DOHH2 (cell line): ENCODE data around the gene DAP.

Experiments
- H3F3A ChIP-seq: fragments of 200-600 bp; sonication (generic), shearing (Covaris generic); 2 replicates; pipeline ENCODE4 v1.6.0; 2016; ENCODE audit warnings: antibody characterized with exemption, mild to moderate bottlenecking; ENCODE audit not compliant: control insufficient read depth, insufficient read depth
- H3K27ac ChIP-seq: fragments of 200-600 bp; sonication (generic); 2 replicates; pipeline ENCODE4 v1.5.1; 2014; ENCODE audit warnings: low read depth, mild to moderate bottlenecking, low read length, moderate library complexity
- H3K27me3 ChIP-seq: fragments of 200-600 bp; sonication (generic); 2 replicates; pipeline ENCODE4 v1.6.1; 2014; ENCODE audit warnings: mild to moderate bottlenecking, low read length, mixed read lengths; ENCODE audit not compliant: control insufficient read depth
- H3K36me3 ChIP-seq: fragments of 200-600 bp; sonication (generic); 2 replicates; pipeline ENCODE4 v1.6.1; 2014; ENCODE audit warnings: mild to moderate bottlenecking, low read length, moderate library complexity, mixed read lengths; ENCODE audit not compliant: control insufficient read depth
- H3K4me1 ChIP-seq: fragments of 200-600 bp; sonication (generic); 2 replicates; pipeline ENCODE4 v1.6.1; 2014; ENCODE audit warnings: mild to moderate bottlenecking, low read length, mixed read lengths; ENCODE audit not compliant: control insufficient read depth
- H3K4me2 ChIP-seq: fragments of 200-600 bp; sonication (generic); 2 replicates; pipeline ENCODE4 v1.6.0; 2014; ENCODE audit warnings: mild to moderate bottlenecking, low read length, moderate library complexity
- H3K4me3 ChIP-seq: fragments of 200-600 bp; sonication (generic); 2 replicates; pipeline ENCODE4 v1.5.1; 2014; ENCODE audit warnings: mild to moderate bottlenecking, low read length, mixed read lengths
- H3K79me2 ChIP-seq: fragments of 200-600 bp; sonication (generic); 2 replicates; pipeline ENCODE4 v1.6.1; 2014; ENCODE audit warnings: mild to moderate bottlenecking, low read length, mixed read lengths; ENCODE audit not compliant: control insufficient read depth
- H3K9me2 ChIP-seq: fragments of 200-600 bp; sonication (generic); replicated peaks from 2 replicates; pipeline ENCODE4 v1.6.1; 2014; ENCODE audit warnings: mild to moderate bottlenecking, low read length, mixed read lengths; ENCODE audit not compliant: control insufficient read depth
- H3K9me3 ChIP-seq: fragments of 200-600 bp; sonication (generic); 2 replicates; pipeline ENCODE4 v1.6.1; 2014; ENCODE audit warnings: antibody characterized with exemption, low read length, mixed read lengths; ENCODE audit not compliant: control insufficient read depth, insufficient read depth
- H4K20me1 ChIP-seq: fragments of 200-600 bp; sonication (generic); 2 replicates; pipeline ENCODE4 v1.6.0; 2014; ENCODE audit warnings: low read depth, mild to moderate bottlenecking, antibody characterized with exemption, low read length, moderate library complexity; ENCODE audit not compliant: control insufficient read depth, insufficient read depth
- EZH2phosphoT487 ChIP-seq: fragments of 200-600 bp; sonication (generic); IDR thresholded peaks from 2 replicates; pipeline ENCODE4 v1.6.1; 2017; ENCODE audit warnings: borderline replicate concordance, mild to moderate bottlenecking, antibody characterized with exemption, low read length, moderate library complexity, mixed read lengths
- TF ChIP-seq, protein P1 (sequence below): fragments of 200-600 bp; sonication (generic); IDR thresholded peaks from one replicate; pipeline ENCODE4 v1.5.1; 2014; ENCODE audit warnings: antibody characterized with exemption, mild to moderate bottlenecking, low read depth, low read length; ENCODE audit not compliant: poor library complexity, severe bottlenecking

DAP gene

DNA sequence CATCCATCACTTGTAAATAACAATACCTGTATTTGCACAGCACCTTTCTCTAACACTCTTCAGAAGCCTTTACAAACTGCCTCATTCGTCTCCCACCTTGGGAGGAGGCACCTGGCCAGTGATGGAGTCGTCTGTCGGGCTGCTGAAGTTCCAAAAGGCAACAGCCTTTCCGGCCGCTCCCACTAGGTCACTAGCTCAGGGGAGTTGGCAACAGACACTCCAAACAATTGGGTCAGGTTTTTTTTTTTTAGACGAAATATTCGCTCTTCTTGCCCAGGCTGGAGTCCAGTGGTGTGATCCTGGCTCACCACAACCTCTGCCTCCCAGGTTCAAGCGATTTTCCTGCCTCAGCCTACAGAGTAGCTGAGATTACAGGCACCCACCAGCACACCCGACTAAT lies 4.0 kb downstream of the DAP start:
- Histone ChIP-seq H3K9me2 (no peaks in the 10 kb centered on the region), H4K20me1 (peaks cover 26% of the 10 kb centered on the region; the same call in 1 of the 2 replicates), H3F3A (peaks cover 11% of the 10 kb centered on the region), H3K27me3 (no peaks in the 10 kb centered on the region), H3K36me3 (peaks cover 69% of the 10 kb centered on the region), H3K9me3 (no peaks in the 10 kb centered on the region), H3K4me3 (0 out of 2 replicates have a peak overlapping the region, but pooled peaks have one; percentile 6), H3K4me1 (peaks cover 74% of the 10 kb centered on the region), H3K27ac (no peak overlapping the region), H3K4me2 (peak overlapping the region; percentile 32; the same call in 1 of the 2 replicates), H3K79me2 (peaks cover 89% of the 10 kb centered on the region)
- TF ChIP-seq, protein P1, sequence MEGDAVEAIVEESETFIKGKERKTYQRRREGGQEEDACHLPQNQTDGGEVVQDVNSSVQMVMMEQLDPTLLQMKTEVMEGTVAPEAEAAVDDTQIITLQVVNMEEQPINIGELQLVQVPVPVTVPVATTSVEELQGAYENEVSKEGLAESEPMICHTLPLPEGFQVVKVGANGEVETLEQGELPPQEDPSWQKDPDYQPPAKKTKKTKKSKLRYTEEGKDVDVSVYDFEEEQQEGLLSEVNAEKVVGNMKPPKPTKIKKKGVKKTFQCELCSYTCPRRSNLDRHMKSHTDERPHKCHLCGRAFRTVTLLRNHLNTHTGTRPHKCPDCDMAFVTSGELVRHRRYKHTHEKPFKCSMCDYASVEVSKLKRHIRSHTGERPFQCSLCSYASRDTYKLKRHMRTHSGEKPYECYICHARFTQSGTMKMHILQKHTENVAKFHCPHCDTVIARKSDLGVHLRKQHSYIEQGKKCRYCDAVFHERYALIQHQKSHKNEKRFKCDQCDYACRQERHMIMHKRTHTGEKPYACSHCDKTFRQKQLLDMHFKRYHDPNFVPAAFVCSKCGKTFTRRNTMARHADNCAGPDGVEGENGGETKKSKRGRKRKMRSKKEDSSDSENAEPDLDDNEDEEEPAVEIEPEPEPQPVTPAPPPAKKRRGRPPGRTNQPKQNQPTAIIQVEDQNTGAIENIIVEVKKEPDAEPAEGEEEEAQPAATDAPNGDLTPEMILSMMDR = no peak
- no peak for TF ChIP-seq EZH2phosphoT487

DNA sequence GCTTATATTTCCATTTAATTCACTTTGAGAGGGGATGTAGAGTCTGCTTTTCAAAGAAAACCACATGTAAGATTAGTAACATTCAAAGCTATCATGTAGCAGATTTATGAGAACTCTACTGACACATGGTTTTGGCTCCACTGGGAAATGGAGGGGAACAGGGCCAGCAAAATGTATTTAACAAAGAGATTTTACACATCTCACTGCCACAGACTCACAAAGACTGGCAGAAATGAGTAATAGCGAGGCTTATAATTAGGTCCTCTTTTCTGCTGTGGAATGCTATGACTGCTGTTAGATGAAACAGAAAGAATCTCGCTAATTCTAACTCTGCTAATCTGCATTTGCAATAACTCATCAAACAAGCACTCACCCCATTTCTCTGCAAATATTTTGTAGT lies 4.5 kb downstream of the DAP start:
- 0 out of 2 replicates have a peak overlapping the region, but pooled peaks have one; percentile 6 for H3K4me3 ChIP-seq
- H4K20me1 ChIP-seq = peaks cover 27% of the 10 kb centered on the region; the same call in 1 of the 2 replicates
- TF ChIP-seq EZH2phosphoT487 = no peak
- TF ChIP-seq, protein P1 = no peak
- peaks cover 94% of the 10 kb centered on the region for H3K79me2 ChIP-seq
- H3K27ac ChIP-seq = no peak overlapping the region
- peaks cover 74% of the 10 kb centered on the region for H3K4me1 ChIP-seq
- no peaks in the 10 kb centered on the region for H3K9me2 ChIP-seq
- H3K27me3 ChIP-seq = no peaks in the 10 kb centered on the region
- peaks cover 7% of the 10 kb centered on the region; the same call in 1 of the 2 replicates for H3F3A ChIP-seq
- H3K4me2 ChIP-seq = peak overlapping the region; percentile 32; the same call in 1 of the 2 replicates
- H3K9me3 ChIP-seq = no peaks in the 10 kb centered on the region
- H3K36me3 ChIP-seq = peaks cover 73% of the 10 kb centered on the region

DNA sequence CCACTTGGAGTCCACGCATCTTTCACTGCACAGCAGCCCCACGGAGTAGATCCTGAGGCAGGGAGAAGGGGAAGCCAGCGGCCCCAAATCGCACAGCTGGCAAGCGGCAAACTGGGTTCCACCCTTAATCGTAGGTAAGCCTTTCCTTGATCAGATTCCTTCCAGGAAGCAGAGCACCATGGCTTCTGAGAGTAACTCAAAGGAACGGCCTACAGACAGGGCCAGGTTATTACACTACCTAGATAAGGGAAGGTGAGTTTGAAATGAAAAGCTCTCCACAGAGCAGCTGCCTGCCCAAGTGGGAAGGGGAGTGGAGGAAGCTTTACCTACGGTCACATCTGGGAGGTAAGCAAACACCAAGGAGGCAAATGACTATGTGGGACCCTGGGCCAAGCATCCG lies 7.9 kb downstream of the DAP start:
- Histone ChIP-seq H3K4me2 (peak overlapping the region; percentile 19; the same call in 1 of the 2 replicates), H3K27me3 (no peaks in the 10 kb centered on the region), H4K20me1 (peaks cover 33% of the 10 kb centered on the region; the same call in 1 of the 2 replicates), H3K4me1 (peaks cover 59% of the 10 kb centered on the region), H3K79me2 (peaks cover 92% of the 10 kb centered on the region), H3K9me2 (no peaks in the 10 kb centered on the region), H3K9me3 (no peaks in the 10 kb centered on the region), H3K27ac (no peak overlapping the region), H3F3A (0 out of 2 replicates have a peak, but pooled peaks cover 7% of the 10 kb centered on the region), H3K4me3 (no peak overlapping the region), H3K36me3 (peaks cover 88% of the 10 kb centered on the region)
- TF ChIP-seq EZH2phosphoT487 = no peak
- TF ChIP-seq, protein P1 = no peak
